GM21390 (cell line): ENCODE results near the gene PCYT2.

ENCODE experiments used
- ATAC-seq: cut with Tn5 transposase; IDR thresholded peaks from one replicate; pipeline ENCODE4 v1.9.1; 2021; ENCODE audit not compliant: unreplicated experiment

The PCYT2 gene

GRCh38 chr17:81927653-81928543, 16.7 kb upstream of the PCYT2 start, which contains the start of gene MAFG:
Gene MAFG (minus strand): TSS chr17:81927735. CDS start chr17:81923185, 4,550 bp downstream.
- peak; percentile 53 for ATAC-seq

GRCh38 chr17:81927152-81927652, 16.0 kb upstream of the PCYT2 start:
- no peak for ATAC-seq

GRCh38 chr17:81926451-81927151, 15.4 kb upstream of the PCYT2 start:
- ATAC-seq = no peak

- no peak for ATAC-seq
These were observed 14.8 kb upstream of the PCYT2 start for GRCh38 chr17:81925860-81926450.

- no peak for ATAC-seq
These were observed 13.6 kb upstream of the PCYT2 start for GRCh38 chr17:81924557-81925532.

- ATAC-seq = no peak
These were observed 12.4 kb upstream of the PCYT2 start for GRCh38 chr17:81923302-81924260.

- ATAC-seq = no peak
These were observed 11.5 kb upstream of the PCYT2 start for GRCh38 chr17:81922566-81923301.

- no peak for ATAC-seq
These were observed 10.9 kb upstream of the PCYT2 start for GRCh38 chr17:81921996-81922565.

GRCh38 chr17:81921537-81921862, 10.3 kb upstream of the PCYT2 start:
- no peak for ATAC-seq

GRCh38 chr17:81920612-81921536, 9.7 kb upstream of the PCYT2 start:
- no peak for ATAC-seq

- ATAC-seq = no peak
These were observed 7.8 kb upstream of the PCYT2 start for GRCh38 chr17:81918832-81919545.

GRCh38 chr17:81918333-81918669, 7.1 kb upstream of the PCYT2 start:
- peak; percentile 8 for ATAC-seq

- peak; percentile 57 for ATAC-seq
These were observed 6.5 kb upstream of the PCYT2 start, which contains the start of gene SIRT7 for GRCh38 chr17:81917565-81918332. Gene SIRT7 (minus strand): TSS chr17:81918176. CDS start chr17:81918131, 45 bp downstream.

- ATAC-seq = no peak
These were observed 5.2 kb upstream of the PCYT2 start for GRCh38 chr17:81916234-81917001.

GRCh38 chr17:81915331-81915730, 4.1 kb upstream of the PCYT2 start:
- ATAC-seq = no peak
